HEK293 (cell line): ENCODE results near the gene EYA2.

ENCODE experiments used
- CTCF ChIA-PET: fragments of 350-600 bp; formaldehyde crosslinking; extraction: SDS; loops from one replicate; lab custom pipeline; 2021; ENCODE audit warnings: antibody characterized with exemption; lab: Yijun Ruan, JAX
- POLR2A ChIA-PET: fragments of 300-600 bp; formaldehyde crosslinking; extraction: SDS; loops from one replicate; lab custom pipeline; 2020; ENCODE audit warnings: antibody characterized with exemption, inconsistent platforms; lab: Yijun Ruan, JAX
- H3K27ac ChIP-seq: fragments of 200-500 bp; sonication (Bioruptor generic); 2 replicates; pipeline ENCODE4 v1.5.1; 2014; ENCODE audit warnings: low read depth, low read length, control low read depth, inconsistent platforms; ENCODE audit errors: extremely low read depth
- H3K36me3 ChIP-seq, 2 experiments: fragments of 200-500 bp in 1 of 2; sonication (Bioruptor generic) in 1 of 2; 1 replicate in 1 of 2; 2 replicates in 1 of 2; pipeline ENCODE4 v1.5.1; 2014 to 2017; ENCODE audit warnings: inconsistent platforms in 2 of 2, low read length in 2 of 2; ENCODE audit not compliant: control insufficient read depth in 2 of 2, insufficient read depth in 1 of 2
- H3K4me1 ChIP-seq: fragments of 200-500 bp; sonication (Bioruptor generic); 2 replicates; pipeline ENCODE4 v1.5.1; 2014; ENCODE audit warnings: mild to moderate bottlenecking, low read length, inconsistent platforms; ENCODE audit not compliant: control insufficient read depth, insufficient read depth
- H3K4me3 ChIP-seq: 2 replicates; pipeline ENCODE4 v1.5.1; 2011; ENCODE audit warnings: low read depth, mild to moderate bottlenecking, control low read depth, low read length, moderate library complexity
- H3K9me3 ChIP-seq: fragments of 200-500 bp; sonication (Bioruptor generic); 2 replicates; pipeline ENCODE4 v1.5.1; 2014; ENCODE audit warnings: low read depth, low read length, inconsistent platforms; ENCODE audit not compliant: control insufficient read depth, insufficient read depth
- MEIS1 ChIP-seq: sonication (generic); formaldehyde crosslinking; IDR thresholded peaks from 2 replicates; pipeline ENCODE4 v1.8.1; 2022; ENCODE audit warnings: missing genetic modification reagents, mild to moderate bottlenecking, borderline replicate concordance
- SALL2 ChIP-seq: fragments of 450-650 bp; formaldehyde crosslinking; IDR thresholded peaks from 2 replicates; pipeline ENCODE4 v1.5.0; 2017; ENCODE audit warnings: missing biosample characterization, mild to moderate bottlenecking, missing genetic modification characterization, borderline replicate concordance
- ZNF10 ChIP-seq: fragments of 450-650 bp; formaldehyde crosslinking; IDR thresholded peaks from 2 replicates; pipeline ENCODE4 v1.5.1; 2017; ENCODE audit warnings: missing biosample characterization, missing genetic modification characterization
- ZNF138 ChIP-seq: fragments of 450-650 bp; formaldehyde crosslinking; IDR thresholded peaks from 2 replicates; pipeline ENCODE4 v1.5.1; 2016; ENCODE audit warnings: missing biosample characterization, missing genetic modification characterization, borderline replicate concordance
- ZNF16 ChIP-seq: fragments of 450-650 bp; formaldehyde crosslinking; IDR thresholded peaks from 2 replicates; pipeline ENCODE4 v1.5.1; 2016; ENCODE audit warnings: low read depth, missing biosample characterization, missing genetic modification characterization
- ZNF169 ChIP-seq: fragments of 450-650 bp; formaldehyde crosslinking; IDR thresholded peaks from 2 replicates; pipeline ENCODE4 v1.5.1; 2016; ENCODE audit warnings: missing biosample characterization, missing genetic modification characterization
- ZNF175 ChIP-seq: fragments of 450-650 bp; formaldehyde crosslinking; IDR thresholded peaks from 2 replicates; pipeline ENCODE4 v1.5.1; 2016; ENCODE audit warnings: missing biosample characterization, missing genetic modification characterization
- ZNF211 ChIP-seq: fragments of 450-650 bp; formaldehyde crosslinking; IDR thresholded peaks from 2 replicates; pipeline ENCODE4 v1.5.1; 2016; ENCODE audit warnings: low read depth, missing biosample characterization, missing genetic modification characterization
- ZNF292 ChIP-seq: fragments of 450-650 bp; formaldehyde crosslinking; IDR thresholded peaks from 2 replicates; pipeline ENCODE4 v1.5.1; 2016; ENCODE audit warnings: low read depth, missing biosample characterization, missing genetic modification characterization, borderline replicate concordance
- ZNF324 ChIP-seq: fragments of 450-650 bp; formaldehyde crosslinking; IDR thresholded peaks from 2 replicates; pipeline ENCODE4 v1.5.1; 2016; ENCODE audit warnings: missing biosample characterization, missing genetic modification characterization
- ZNF366 ChIP-seq: fragments of 450-650 bp; formaldehyde crosslinking; conservative IDR thresholded peaks from 2 replicates; pipeline ENCODE4 v1.5.1; 2016; ENCODE audit warnings: missing biosample characterization, missing genetic modification characterization
- ZNF610 ChIP-seq: fragments of 450-650 bp; formaldehyde crosslinking; IDR thresholded peaks from 2 replicates; pipeline ENCODE4 v1.5.1; 2016; ENCODE audit warnings: missing biosample characterization, missing genetic modification characterization, borderline replicate concordance
- ZNF677 ChIP-seq: fragments of 450-650 bp; IDR thresholded peaks from 2 replicates; pipeline ENCODE4 v1.5.0; 2018; ENCODE audit warnings: missing biosample characterization, mild to moderate bottlenecking, missing genetic modification characterization, moderate library complexity
- TF ChIP-seq, protein P1 (sequence below): fragments of 450-650 bp; formaldehyde crosslinking; IDR thresholded peaks from 2 replicates; pipeline ENCODE4 v1.5.1; 2016; ENCODE audit warnings: missing biosample characterization, missing genetic modification characterization
- TF ChIP-seq, protein P2 (sequence below): fragments of 450-650 bp; formaldehyde crosslinking; IDR thresholded peaks from 2 replicates; pipeline ENCODE4 v1.5.1; 2017; ENCODE audit warnings: missing biosample characterization, missing genetic modification characterization
- TF ChIP-seq, protein P3 (sequence below): fragments of 450-650 bp; formaldehyde crosslinking; IDR thresholded peaks from 2 replicates; pipeline ENCODE4 v1.5.1; 2016; ENCODE audit warnings: missing biosample characterization, missing genetic modification characterization
- TF ChIP-seq, protein P4 (sequence below): sonication (generic); formaldehyde crosslinking; IDR thresholded peaks from 2 replicates; pipeline ENCODE4 v1.8.1; 2022; ENCODE audit warnings: mild to moderate bottlenecking, moderate library complexity, missing genetic modification reagents
- TF ChIP-seq, protein P5 (sequence below): fragments of 450-650 bp; formaldehyde crosslinking; optimal IDR thresholded peaks from 2 replicates; pipeline ENCODE3; 2016; ENCODE audit warnings: missing biosample characterization, mild to moderate bottlenecking, missing genetic modification characterization
- TF ChIP-seq, protein P6 (sequence below): fragments of 450-650 bp; formaldehyde crosslinking; IDR thresholded peaks from 2 replicates; pipeline ENCODE4; 2016; ENCODE audit warnings: missing biosample characterization, missing genetic modification characterization

EYA2 gene

DNA sequence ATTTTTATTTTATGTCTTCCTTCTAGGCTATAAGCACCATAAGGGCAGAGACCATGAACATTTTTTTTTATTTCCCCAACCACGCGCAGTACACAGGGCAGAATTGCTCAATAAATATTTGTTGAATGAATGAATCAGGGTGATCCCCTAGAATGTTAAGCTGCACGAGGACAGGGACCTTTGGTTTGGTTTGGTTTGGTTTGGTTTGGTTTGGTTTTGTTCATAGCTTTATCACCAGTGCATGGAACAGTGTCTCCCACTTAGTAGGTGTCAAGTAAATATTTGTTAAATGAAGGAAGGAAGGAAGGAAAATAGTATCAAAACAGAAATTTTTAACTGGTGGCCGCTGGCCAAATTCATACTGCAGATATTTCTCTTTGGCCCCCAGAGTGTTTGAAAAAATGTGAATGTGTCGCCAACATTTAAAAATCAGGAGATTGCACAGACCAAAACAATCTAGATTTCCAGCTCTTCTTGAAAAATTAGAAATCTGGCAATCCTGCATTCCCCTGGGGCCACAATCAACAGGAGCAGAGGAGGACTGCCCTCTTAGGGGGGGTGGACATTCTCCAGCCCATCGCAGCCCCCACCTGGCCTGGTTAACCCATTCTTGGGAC lies 205.3 kb downstream of the EYA2 start:
- H3K9me3 ChIP-seq, result no peaks in the 10 kb centered on the region
- no peak for TF ChIP-seq ZNF677
- no peaks in the 10 kb centered on the region for H3K4me1 ChIP-seq
- ChIA-PET CTCF (interaction anchor here (0.6 kb wide), 1 partner anchor 37 kb away, joined by 3 read pairs; no protein-coding TSS in a partner anchor), POLR2A (no interaction called here)
- H3K36me3 ChIP-seq, result peaks cover 0 to 5% of the 10 kb centered on the region in 2 experiments; a peak in 1 of 3 replicates
- no peak overlapping the region for H3K4me3 ChIP-seq
- H3K27ac ChIP-seq, result no peak overlapping the region

DNA sequence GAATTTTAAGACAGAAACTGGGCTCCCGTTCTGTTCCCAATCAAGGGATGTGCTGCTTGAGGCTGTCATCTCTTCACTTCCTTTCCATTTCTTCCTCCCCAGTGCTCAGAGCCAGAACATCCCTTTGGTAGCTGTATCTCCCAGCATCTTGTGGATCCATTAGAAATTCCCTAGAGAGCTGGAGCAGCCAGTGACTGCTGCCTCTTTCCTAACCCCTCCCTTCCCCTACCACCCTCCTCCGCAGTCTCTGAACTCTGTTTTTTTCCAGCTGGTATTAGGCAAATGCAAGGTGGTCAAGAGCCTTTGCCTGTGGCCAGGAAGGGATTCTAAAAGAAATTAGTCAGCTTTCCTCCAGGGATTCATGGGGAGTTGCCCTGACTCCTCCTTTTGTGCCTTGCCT lies 208.0 kb downstream of the EYA2 start:
- H3K4me1 ChIP-seq, result no peaks in the 10 kb centered on the region
- TF ChIP-seq ZNF175 (tag by site-specific recombination) (no peak), ZNF324 (no peak), ZNF610 (tag by site-specific recombination) (no peak), ZNF16 (tag by site-specific recombination) (no peak), ZNF10 (no peak), MEIS1 (CRISPR knock-in tag) (no peak), ZNF366 (tag by site-specific recombination) (no peak), ZNF211 (no peak), ZNF138 (no peak), ZNF292 (tag by site-specific recombination) (no peak), SALL2 (tag by site-specific recombination) (no peak), ZNF169 (tag by site-specific recombination) (no peak)
- TF ChIP-seq, protein P1, sequence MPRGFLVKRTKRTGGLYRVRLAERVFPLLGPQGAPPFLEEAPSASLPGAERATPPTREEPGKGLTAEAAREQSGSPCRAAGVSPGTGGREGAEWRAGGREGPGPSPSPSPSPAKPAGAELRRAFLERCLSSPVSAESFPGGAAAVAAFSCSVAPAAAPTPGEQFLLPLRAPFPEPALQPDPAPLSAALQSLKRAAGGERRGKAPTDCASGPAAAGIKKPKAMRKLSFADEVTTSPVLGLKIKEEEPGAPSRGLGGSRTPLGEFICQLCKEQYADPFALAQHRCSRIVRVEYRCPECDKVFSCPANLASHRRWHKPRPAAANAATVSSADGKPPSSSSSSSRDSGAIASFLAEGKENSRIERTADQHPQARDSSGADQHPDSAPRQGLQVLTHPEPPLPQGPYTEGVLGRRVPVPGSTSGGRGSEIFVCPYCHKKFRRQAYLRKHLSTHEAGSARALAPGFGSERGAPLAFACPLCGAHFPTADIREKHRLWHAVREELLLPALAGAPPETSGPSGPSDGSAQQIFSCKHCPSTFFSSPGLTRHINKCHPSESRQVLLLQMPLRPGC, result no peak
- TF ChIP-seq, protein P2, sequence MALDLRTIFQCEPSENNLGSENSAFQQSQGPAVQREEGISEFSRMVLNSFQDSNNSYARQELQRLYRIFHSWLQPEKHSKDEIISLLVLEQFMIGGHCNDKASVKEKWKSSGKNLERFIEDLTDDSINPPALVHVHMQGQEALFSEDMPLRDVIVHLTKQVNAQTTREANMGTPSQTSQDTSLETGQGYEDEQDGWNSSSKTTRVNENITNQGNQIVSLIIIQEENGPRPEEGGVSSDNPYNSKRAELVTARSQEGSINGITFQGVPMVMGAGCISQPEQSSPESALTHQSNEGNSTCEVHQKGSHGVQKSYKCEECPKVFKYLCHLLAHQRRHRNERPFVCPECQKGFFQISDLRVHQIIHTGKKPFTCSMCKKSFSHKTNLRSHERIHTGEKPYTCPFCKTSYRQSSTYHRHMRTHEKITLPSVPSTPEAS (tag by site-specific recombination), result no peak
- TF ChIP-seq, protein P3, sequence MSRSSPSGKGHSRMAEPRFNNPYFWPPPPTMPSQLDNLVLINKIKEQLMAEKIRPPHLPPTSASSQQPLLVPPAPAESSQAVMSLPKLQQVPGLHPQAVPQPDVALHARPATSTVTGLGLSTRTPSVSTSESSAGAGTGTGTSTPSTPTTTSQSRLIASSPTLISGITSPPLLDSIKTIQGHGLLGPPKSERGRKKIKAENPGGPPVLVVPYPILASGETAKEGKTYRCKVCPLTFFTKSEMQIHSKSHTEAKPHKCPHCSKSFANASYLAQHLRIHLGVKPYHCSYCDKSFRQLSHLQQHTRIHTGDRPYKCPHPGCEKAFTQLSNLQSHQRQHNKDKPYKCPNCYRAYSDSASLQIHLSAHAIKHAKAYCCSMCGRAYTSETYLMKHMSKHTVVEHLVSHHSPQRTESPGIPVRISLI (tag by site-specific recombination), result no peak
- TF ChIP-seq, protein P4, sequence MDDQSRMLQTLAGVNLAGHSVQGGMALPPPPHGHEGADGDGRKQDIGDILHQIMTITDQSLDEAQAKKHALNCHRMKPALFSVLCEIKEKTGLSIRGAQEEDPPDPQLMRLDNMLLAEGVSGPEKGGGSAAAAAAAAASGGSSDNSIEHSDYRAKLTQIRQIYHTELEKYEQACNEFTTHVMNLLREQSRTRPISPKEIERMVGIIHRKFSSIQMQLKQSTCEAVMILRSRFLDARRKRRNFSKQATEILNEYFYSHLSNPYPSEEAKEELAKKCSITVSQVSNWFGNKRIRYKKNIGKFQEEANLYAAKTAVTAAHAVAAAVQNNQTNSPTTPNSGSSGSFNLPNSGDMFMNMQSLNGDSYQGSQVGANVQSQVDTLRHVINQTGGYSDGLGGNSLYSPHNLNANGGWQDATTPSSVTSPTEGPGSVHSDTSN, result no peak
- TF ChIP-seq, protein P5, sequence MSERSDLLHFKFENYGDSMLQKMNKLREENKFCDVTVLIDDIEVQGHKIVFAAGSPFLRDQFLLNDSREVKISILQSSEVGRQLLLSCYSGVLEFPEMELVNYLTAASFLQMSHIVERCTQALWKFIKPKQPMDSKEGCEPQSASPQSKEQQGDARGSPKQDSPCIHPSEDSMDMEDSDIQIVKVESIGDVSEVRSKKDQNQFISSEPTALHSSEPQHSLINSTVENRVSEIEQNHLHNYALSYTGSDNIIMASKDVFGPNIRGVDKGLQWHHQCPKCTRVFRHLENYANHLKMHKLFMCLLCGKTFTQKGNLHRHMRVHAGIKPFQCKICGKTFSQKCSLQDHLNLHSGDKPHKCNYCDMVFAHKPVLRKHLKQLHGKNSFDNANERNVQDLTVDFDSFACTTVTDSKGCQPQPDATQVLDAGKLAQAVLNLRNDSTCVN (tag by site-specific recombination), result no peak
- TF ChIP-seq, protein P6, sequence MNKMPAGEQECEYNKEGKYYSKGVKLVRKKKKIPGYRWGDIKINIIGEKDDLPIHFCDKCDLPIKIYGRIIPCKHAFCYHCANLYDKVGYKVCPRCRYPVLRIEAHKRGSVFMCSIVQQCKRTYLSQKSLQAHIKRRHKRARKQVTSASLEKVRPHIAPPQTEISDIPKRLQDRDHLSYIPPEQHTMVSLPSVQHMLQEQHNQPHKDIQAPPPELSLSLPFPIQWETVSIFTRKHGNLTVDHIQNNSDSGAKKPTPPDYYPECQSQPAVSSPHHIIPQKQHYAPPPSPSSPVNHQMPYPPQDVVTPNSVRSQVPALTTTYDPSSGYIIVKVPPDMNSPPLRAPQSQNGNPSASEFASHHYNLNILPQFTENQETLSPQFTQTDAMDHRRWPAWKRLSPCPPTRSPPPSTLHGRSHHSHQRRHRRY (tag by site-specific recombination), result no peak
- TF ChIP-seq, all 188 proteins: peak for 0
- H3K36me3 ChIP-seq, result peaks cover 0 to 5% of the 10 kb centered on the region in 2 experiments; a peak in 1 of 3 replicates
- H3K4me3 ChIP-seq, result no peak overlapping the region
- ChIA-PET CTCF (interaction anchor here (0.7 to 0.8 kb wide), 2 partner anchors 329 to 345 kb away, joined by 4 read pairs; no protein-coding TSS in a partner anchor), POLR2A (no interaction called here)
- no peak overlapping the region for H3K27ac ChIP-seq
- no peaks in the 10 kb centered on the region for H3K9me3 ChIP-seq
